PC-3 (cell line): Measurements from ENCODE around the gene ZNF835. TPM values are rescaled to one million over a fixed set of nuclear protein-coding genes. Genes with fewer than 3 reads are reported as not detected.

Source experiments
- ATAC-seq: fragments of 200-7000 bp; cut with Tn5 transposase; 2 replicates; pipeline ENCODE4 v1.9.1; 2020; ENCODE audit warnings: mild to moderate bottlenecking, moderate library complexity
- BruUV-seq: library from RNA; stranded (reverse); fragments of 400-500 nt; replicated peaks from 2 replicates; lab custom pipeline; 2021; lab: Mats Ljungman, UMichigan
- CTCF ChIA-PET: fragments of 300-600 bp; sonication (Branson Sonifier 250); formaldehyde crosslinking; loops from one replicate; lab custom pipeline; 2022; ENCODE audit warnings: antibody characterized with exemption; lab: Charles Lee
- POLR2A ChIA-PET: fragments of 300-600 bp; sonication (Branson Sonifier 250); formaldehyde crosslinking; loops from one replicate; lab custom pipeline; 2022; ENCODE audit warnings: antibody characterized with exemption; ENCODE audit not compliant: unreplicated experiment; lab: Charles Lee
- DNase-seq: peaks from one replicate; pipeline ENCODE4 v3.0.0-alpha.2; 2015
- H2AFZ ChIP-seq: fragments of 300-600 bp; sonication (generic); 2 replicates; pipeline ENCODE4 v1.6.0; 2016; ENCODE audit warnings: antibody characterized with exemption, low read length
- H3F3A ChIP-seq: fragments of 300-600 bp; sonication (generic); one replicate; pipeline ENCODE4 v1.6.0; 2017; ENCODE audit warnings: antibody characterized with exemption, low read length, control low read depth, mild to moderate bottlenecking; ENCODE audit not compliant: unreplicated experiment
- H3K27ac ChIP-seq: fragments of 300-600 bp; sonication (generic); 2 replicates; pipeline ENCODE4 v1.5.1; 2016; ENCODE audit warnings: mild to moderate bottlenecking, low read length
- H3K27me3 ChIP-seq: fragments of 300-600 bp; sonication (generic); 2 replicates; pipeline ENCODE4 v1.6.1; 2016; ENCODE audit warnings: low read length, mixed read lengths
- H3K36me3 ChIP-seq: fragments of 300-600 bp; sonication (generic); 2 replicates; pipeline ENCODE4 v1.6.1; 2016; ENCODE audit warnings: low read depth, mixed run types, low read length, mixed read lengths
- H3K4me1 ChIP-seq: fragments of 300-600 bp; sonication (generic); 2 replicates; pipeline ENCODE4 v1.5.1; 2016; ENCODE audit warnings: low read length; ENCODE audit not compliant: insufficient read depth
- H3K4me2 ChIP-seq: fragments of 300-600 bp; sonication (generic); 2 replicates; pipeline ENCODE4 v1.6.0; 2016; ENCODE audit warnings: low read length
- H3K4me3 ChIP-seq: fragments of 300-600 bp; sonication (generic); 2 replicates; pipeline ENCODE4 v1.5.1; 2016; ENCODE audit warnings: mild to moderate bottlenecking, low read length, mixed read lengths
- H3K79me2 ChIP-seq: fragments of 300-600 bp; sonication (generic); 2 replicates; pipeline ENCODE4 v1.6.1; 2017; ENCODE audit warnings: low read length, mixed read lengths
- H3K9ac ChIP-seq: fragments of 300-600 bp; sonication (generic); 2 replicates; pipeline ENCODE4 v1.6.0; 2016; ENCODE audit warnings: mild to moderate bottlenecking, low read length
- H3K9me2 ChIP-seq: fragments of 300-600 bp; sonication (generic); replicated peaks from 2 replicates; pipeline ENCODE4 v1.6.1; 2016; ENCODE audit warnings: mixed run types, low read length, mixed read lengths
- H3K9me3 ChIP-seq: fragments of 300-600 bp; sonication (generic); 2 replicates; pipeline ENCODE4 v1.6.1; 2016; ENCODE audit warnings: low read length, mixed read lengths
- H4K20me1 ChIP-seq: fragments of 300-600 bp; sonication (generic); 2 replicates; pipeline ENCODE4 v1.6.1; 2016; ENCODE audit warnings: low read length, mixed read lengths
- EZH2 ChIP-seq: fragments of 300-600 bp; sonication (generic); IDR thresholded peaks from one replicate; pipeline ENCODE4 v1.6.1; 2017; ENCODE audit warnings: antibody characterized with exemption, mild to moderate bottlenecking, low read length; ENCODE audit not compliant: unreplicated experiment
- EZH2phosphoT487 ChIP-seq: fragments of 300-600 bp; sonication (generic); IDR thresholded peaks from 2 replicates; pipeline ENCODE4 v1.6.1; 2018; ENCODE audit warnings: mild to moderate bottlenecking, antibody characterized with exemption, low read length, borderline replicate concordance
- intact Hi-C: fragments of 100-400 bp; cut with micrococcal nuclease; formaldehyde crosslinking; loops from 2 replicates; pipeline ENCODE4 v1.9.0; 2023
- total RNA-seq: library from RNA; depleted of rRNA; stranded (reverse); fragments of >200 nt; gene quantifications from 2 replicates; pipeline ENCODE4 v1.2.3, GENCODE V29; 2014
- TF ChIP-seq, protein P1 (sequence below): fragments of 300-600 bp; sonication (generic); conservative IDR thresholded peaks from 2 replicates; pipeline ENCODE4 v1.5.1; 2017; ENCODE audit warnings: antibody characterized with exemption, low read depth, mild to moderate bottlenecking, low read length

ZNF835 gene
- total RNA-seq, 1 experiment from 2014 or later: not detected

DNA sequence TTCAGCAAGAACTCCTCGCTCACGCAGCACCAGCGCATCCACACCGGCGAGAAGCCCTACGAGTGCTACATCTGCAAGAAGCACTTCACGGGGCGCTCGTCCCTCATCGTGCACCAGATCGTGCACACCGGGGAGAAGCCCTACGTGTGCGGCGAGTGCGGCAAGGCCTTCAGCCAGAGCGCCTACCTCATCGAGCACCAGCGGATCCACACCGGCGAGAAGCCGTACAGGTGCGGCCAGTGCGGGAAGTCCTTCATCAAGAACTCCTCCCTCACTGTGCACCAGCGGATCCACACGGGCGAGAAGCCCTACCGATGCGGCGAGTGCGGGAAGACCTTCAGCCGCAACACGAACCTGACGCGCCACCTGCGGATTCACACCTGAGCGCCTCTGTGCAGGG, 49.2 kb downstream of the ZNF835 start:
- BruUV-seq: no TSS peak
- ChIA-PET POLR2A (no interaction called here), CTCF (no interaction called here)
- H3K27ac ChIP-seq: no peak overlapping the region
- H3K9ac ChIP-seq: no peak overlapping the region
- no peaks in the 10 kb centered on the region for H3F3A ChIP-seq
- H3K9me3 ChIP-seq: peaks cover 29% of the 10 kb centered on the region; the same call in 1 of the 2 replicates
- peaks cover 74% of the 10 kb centered on the region for H3K36me3 ChIP-seq
- no peaks in the 10 kb centered on the region for H3K9me2 ChIP-seq
- no peaks in the 10 kb centered on the region for H3K4me1 ChIP-seq
- H3K4me3 ChIP-seq: no peak overlapping the region
- H3K79me2 ChIP-seq: no peaks in the 10 kb centered on the region
- no peak overlapping the region for H3K4me2 ChIP-seq
- no peaks in the 10 kb centered on the region for H4K20me1 ChIP-seq
- no peak for TF ChIP-seq EZH2phosphoT487
- TF ChIP-seq, protein P1, sequence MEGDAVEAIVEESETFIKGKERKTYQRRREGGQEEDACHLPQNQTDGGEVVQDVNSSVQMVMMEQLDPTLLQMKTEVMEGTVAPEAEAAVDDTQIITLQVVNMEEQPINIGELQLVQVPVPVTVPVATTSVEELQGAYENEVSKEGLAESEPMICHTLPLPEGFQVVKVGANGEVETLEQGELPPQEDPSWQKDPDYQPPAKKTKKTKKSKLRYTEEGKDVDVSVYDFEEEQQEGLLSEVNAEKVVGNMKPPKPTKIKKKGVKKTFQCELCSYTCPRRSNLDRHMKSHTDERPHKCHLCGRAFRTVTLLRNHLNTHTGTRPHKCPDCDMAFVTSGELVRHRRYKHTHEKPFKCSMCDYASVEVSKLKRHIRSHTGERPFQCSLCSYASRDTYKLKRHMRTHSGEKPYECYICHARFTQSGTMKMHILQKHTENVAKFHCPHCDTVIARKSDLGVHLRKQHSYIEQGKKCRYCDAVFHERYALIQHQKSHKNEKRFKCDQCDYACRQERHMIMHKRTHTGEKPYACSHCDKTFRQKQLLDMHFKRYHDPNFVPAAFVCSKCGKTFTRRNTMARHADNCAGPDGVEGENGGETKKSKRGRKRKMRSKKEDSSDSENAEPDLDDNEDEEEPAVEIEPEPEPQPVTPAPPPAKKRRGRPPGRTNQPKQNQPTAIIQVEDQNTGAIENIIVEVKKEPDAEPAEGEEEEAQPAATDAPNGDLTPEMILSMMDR: no peak
- no peak for TF ChIP-seq EZH2
- no peak overlapping the region for H2AFZ ChIP-seq
- H3K27me3 ChIP-seq: no peaks in the 10 kb centered on the region
- DNase-seq: no peak
- intact Hi-C loops: no loop called here
- ATAC-seq: no peak

DNA sequence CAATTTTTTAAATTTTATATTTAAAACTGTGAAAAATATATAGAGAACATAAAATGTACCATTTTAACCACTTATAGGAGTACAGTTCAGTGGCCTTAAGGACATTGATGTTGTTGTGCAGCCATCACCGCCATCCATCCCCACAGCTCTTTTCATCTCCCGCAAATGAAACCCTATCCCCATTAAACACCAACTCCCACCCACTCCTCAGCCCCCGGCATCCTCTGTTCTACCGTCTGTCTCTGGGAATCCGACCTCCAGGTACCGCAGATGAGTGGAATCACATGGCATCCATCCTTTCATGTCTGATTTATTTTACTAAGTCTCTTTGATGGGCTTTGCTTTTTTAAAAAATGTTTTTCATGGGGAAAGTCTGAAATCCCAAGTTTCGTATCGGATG, 52.4 kb downstream of the ZNF835 start:
- Histone ChIP-seq H2AFZ (no peak overlapping the region), H3K27me3 (no peaks in the 10 kb centered on the region), H3K4me3 (no peak overlapping the region), H3K9me2 (no peaks in the 10 kb centered on the region), H3F3A (no peaks in the 10 kb centered on the region), H3K4me2 (no peak overlapping the region), H3K4me1 (no peaks in the 10 kb centered on the region), H3K36me3 (peaks cover 89% of the 10 kb centered on the region), H3K9me3 (peaks cover 43% of the 10 kb centered on the region), H3K79me2 (no peaks in the 10 kb centered on the region), H3K27ac (no peak overlapping the region), H4K20me1 (no peaks in the 10 kb centered on the region), H3K9ac (no peak overlapping the region)
- no peak for ATAC-seq
- no peak for DNase-seq
- CTCF ChIA-PET: no interaction called here
- TF ChIP-seq, protein P1: no peak
- TF ChIP-seq EZH2phosphoT487 (no peak), EZH2 (no peak)
- intact Hi-C loops: no loop called here
- no TSS peak for BruUV-seq
- POLR2A ChIA-PET: no interaction called here

DNA sequence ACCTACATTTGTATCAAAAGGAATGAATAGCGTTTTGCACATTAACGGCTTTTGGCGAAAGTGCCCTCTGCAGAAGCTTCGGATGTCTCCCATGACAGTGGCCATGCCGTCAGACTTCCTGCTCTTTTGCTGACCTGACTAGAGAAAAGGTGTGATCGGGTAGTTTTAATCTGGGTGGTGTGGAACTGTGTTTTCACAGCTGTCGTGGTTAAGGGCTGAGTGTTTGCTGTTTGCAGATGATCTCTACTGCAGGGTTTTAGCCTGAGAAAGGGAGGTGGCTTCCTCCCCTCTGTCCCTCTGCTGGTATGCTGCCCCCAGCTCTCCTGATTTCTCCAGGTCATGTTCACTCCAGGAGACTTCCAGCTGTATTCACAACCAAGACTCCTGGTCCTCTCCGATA, 54.0 kb downstream of the ZNF835 start:
- ChIA-PET POLR2A (no interaction called here), CTCF (no interaction called here)
- H3K4me1 ChIP-seq: no peaks in the 10 kb centered on the region
- BruUV-seq: no TSS peak
- no peak overlapping the region for H3K27ac ChIP-seq
- no peak overlapping the region for H2AFZ ChIP-seq
- H3K9me3 ChIP-seq: peaks cover 56% of the 10 kb centered on the region
- no peak overlapping the region; the same call in 1 of the 2 replicates for H3K4me3 ChIP-seq
- no peak overlapping the region for H3K9ac ChIP-seq
- ATAC-seq: no peak
- H3K27me3 ChIP-seq: no peaks in the 10 kb centered on the region
- no peaks in the 10 kb centered on the region for H3F3A ChIP-seq
- TF ChIP-seq, protein P1: no peak
- TF ChIP-seq EZH2phosphoT487: no peak
- TF ChIP-seq EZH2: no peak
- DNase-seq: no peak
- no peak overlapping the region for H3K4me2 ChIP-seq
- H3K9me2 ChIP-seq: no peaks in the 10 kb centered on the region
- intact Hi-C loops: no loop called here
- H3K79me2 ChIP-seq: no peaks in the 10 kb centered on the region
- peaks cover 90% of the 10 kb centered on the region for H3K36me3 ChIP-seq
- H4K20me1 ChIP-seq: no peaks in the 10 kb centered on the region
